AG04449 (cell line): ENCODE data around the gene CADM1.

Experiments used
- CTCF ChIA-PET: fragments of 350-600 bp; formaldehyde crosslinking; extraction: SDS; loops from one replicate; lab custom pipeline; 2021; ENCODE audit warnings: antibody characterized with exemption; lab: Yijun Ruan, JAX
- POLR2A ChIA-PET: fragments of 400-600, 350-600 bp; formaldehyde crosslinking; extraction: SDS; loops from one replicate; lab custom pipeline; 2020; ENCODE audit warnings: antibody characterized with exemption, inconsistent platforms; lab: Yijun Ruan, JAX
- DNase-seq: peaks from one replicate; pipeline ENCODE4 v3.0.0-alpha.2; 2010; ENCODE audit warnings: low read depth, low spot score
- H3K4me3 ChIP-seq: 2 replicates; pipeline ENCODE4 v1.5.1; 2011; ENCODE audit warnings: low read depth, mild to moderate bottlenecking, control low read depth, low read length
- CTCF ChIP-seq: IDR thresholded peaks from one replicate; pipeline ENCODE4 v1.5.1; 2011; ENCODE audit warnings: mild to moderate bottlenecking, moderate library complexity, low read length, control low read depth, inconsistent platforms; ENCODE audit not compliant: insufficient read depth; ENCODE audit errors: missing control alignments

Gene CADM1

GRCh38 chr11:115453693-115454490, 50.3 kb downstream of the CADM1 start:
- ChIA-PET CTCF (interaction anchor here (0.7 kb wide), 1 partner anchor 159 kb away, joined by 5 read pairs; no protein-coding TSS in a partner anchor), POLR2A (no interaction called here)
- no peak overlapping the region for H3K4me3 ChIP-seq
- no peak for TF ChIP-seq CTCF
- no peak for DNase-seq

GRCh38 chr11:115452241-115452640, 52.0 kb downstream of the CADM1 start:
- no peak for TF ChIP-seq CTCF
- ChIA-PET POLR2A (no interaction called here), CTCF (no interaction called here)
- no peak overlapping the region for H3K4me3 ChIP-seq
- DNase-seq: no peak

GRCh38 chr11:115450519-115450918, 53.7 kb downstream of the CADM1 start:
- DNase-seq: no peak
- no peak for TF ChIP-seq CTCF
- no peak overlapping the region for H3K4me3 ChIP-seq
- POLR2A ChIA-PET: no interaction called here
- CTCF ChIA-PET: interaction anchor here (1.5 kb wide), 1 partner anchor 13 kb away, joined by 5 read pairs; no protein-coding TSS in a partner anchor

- no peak overlapping the region for H3K4me3 ChIP-seq
- POLR2A ChIA-PET: no interaction called here
- TF ChIP-seq CTCF: no peak
- CTCF ChIA-PET: no interaction called here
- no peak for DNase-seq
Observed at GRCh38 chr11:115447273-115447864, 56.8 kb downstream of the CADM1 start.

- ChIA-PET POLR2A (no interaction called here), CTCF (no interaction called here)
Observed at GRCh38 chr11:115446214-115446613, 58.0 kb downstream of the CADM1 start.

More at GRCh38 chr11:115446214-115446613, 58.0 kb downstream of the CADM1 start:
- no peak for DNase-seq
- H3K4me3 ChIP-seq: no peak overlapping the region
- TF ChIP-seq CTCF: no peak
